Motor neuron (in vitro differentiated cells): ENCODE data around the gene PLS1. TPM values are rescaled to one million over a fixed set of nuclear protein-coding genes. Genes with fewer than 3 reads are reported as not detected.
"Not testable (repeated sequence)": the region's sequence is repeated elsewhere in the genome, so short reads cannot be mapped to it uniquely, and the experiment has no call there.

Source experiments
- ATAC-seq, 8 experiments: fragments of 200-7000 bp; cut with Tn5 transposase; replicated peaks in 6 of 8; 2 replicates each; pipeline ENCODE4 v1.8.0; 2021; ENCODE audit warnings: mild to moderate bottlenecking in 8 of 8, moderate library complexity in 8 of 8
- H3K27ac ChIP-seq, 2 donors: fragments of 250-450 bp; sonication (Bioruptor Pico); 2 replicates each; pipeline ENCODE4 v1.9.0; 2021; ENCODE audit warnings: antibody characterized with exemption in 2 of 2, mild to moderate bottlenecking in 2 of 2, moderate library complexity in 1 of 2
- H3K4me1 ChIP-seq, 2 donors: fragments of 250-450 bp; sonication (Bioruptor Pico); replicated peaks in 1 of 2; 2 replicates each; pipeline ENCODE4 v1.6.1; 2021; ENCODE audit warnings: antibody characterized with exemption in 2 of 2, mild to moderate bottlenecking in 2 of 2, moderate library complexity in 1 of 2
- H3K4me3 ChIP-seq, 5 donors: fragments of 250-450 bp; sonication (Bioruptor Pico); 2 replicates each; pipeline ENCODE4 v1.9.0; 2021; ENCODE audit warnings: antibody characterized with exemption in 5 of 5, mild to moderate bottlenecking in 5 of 5, moderate library complexity in 4 of 5
- WGBS, 10 experiments: fragments of 450-650 bp; shearing (Covaris generic); methylation state at CpG; one replicate each; pipeline ENCODE4 v1.0.0; 2022; 5-methylcytosine and 5-hydroxymethylcytosine counted together
- in situ Hi-C, 9 experiments: fragments of 400-800 bp; cut with MboI; loops; one replicate each; pipeline ENCODE4 v1.15.0; 2021; ENCODE audit warnings: low sequenced_read_pairs in 9 of 9, low pct_unique_long_range_greater_than_20kb in 2 of 9; ENCODE audit not compliant: unreplicated experiment in 9 of 9
- total RNA-seq, 8 experiments: library from RNA; unstranded; fragments of 300-600 nt; gene quantifications; 2 replicates each; pipeline versions ENCODE4 v1.2.3 to v1.2.4, GENCODE V29; 2022

PLS1 gene
- total RNA-seq, 8 experiments from 2014 or later: 1.6 to 54.7 (median 2.7) TPM

GRCh38 chr3:142577696-142578328, 18.4 kb upstream of the PLS1 start:
- Histone ChIP-seq H3K4me3 (peak overlapping the region; percentile 49 to 83 (median 70)), H3K4me1 (peaks cover 6 to 15% of the 10 kb centered on the region in 2 donors), H3K27ac (peak overlapping the region; percentile 67 to 83)
- ATAC-seq: peak in 1 of 8 experiments; percentile 3
- 0 to 15% (median 5%) methylated on average over 2 to 12 of the region's 12 CpGs for WGBS, 10 experiments
- in situ Hi-C loops: loop anchor here in 7 of 9 experiments (25.0 kb wide), 3 partner anchors 159 to 409 kb away; no protein-coding TSS in a partner anchor

GRCh38 chr3:142578329-142579223, 17.6 kb upstream of the PLS1 start, which contains the start of gene ATR:
Gene ATR (minus strand): TSS chr3:142578733. CDS start chr3:142578704, 29 bp downstream.
- Histone ChIP-seq H3K4me3 (peak within 1 kb of the TSS; percentile 49 to 83 (median 70)), H3K27ac (peak within 1 kb of the TSS; percentile 67 to 83), H3K4me1 (peaks cover 6 to 15% of the 10 kb centered on the region in 2 donors)
- peak; percentile 90 to 98 (median 96) for ATAC-seq
- in situ Hi-C loops: loop anchor here in 7 of 9 experiments (25.0 kb wide), 3 partner anchors 159 to 409 kb away; no protein-coding TSS in a partner anchor
- 0 to 1% (median 0%) methylated on average over 2 to 16 of the region's 65 CpGs; no CpG with 5 or more reads in 1 of the 10 experiments for WGBS, 10 experiments

DNA sequence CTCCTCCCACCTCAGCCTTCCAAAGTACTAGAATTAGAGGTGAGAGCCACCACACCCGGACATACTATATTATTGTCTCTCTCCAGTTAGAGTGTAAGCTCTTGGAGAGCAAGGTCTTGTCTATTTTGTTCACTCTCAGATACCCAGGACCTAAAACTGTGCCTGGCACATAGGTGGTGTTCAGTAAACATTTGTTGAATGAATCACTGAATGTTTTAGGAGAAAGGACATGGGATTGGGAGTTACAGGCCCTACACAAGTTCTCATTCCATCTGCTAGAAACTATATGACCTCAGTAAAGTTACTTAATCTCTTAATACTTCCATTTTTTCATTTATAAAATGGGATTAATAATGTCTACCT, 16.2 kb upstream of the PLS1 start:
- peaks cover 6 to 15% of the 10 kb centered on the region in 2 donors for H3K4me1 ChIP-seq
- WGBS, 10 experiments: 78 to 100% (median 86%) methylated on average over 1 of the region's 1 CpG; no CpG with 5 or more reads in 6 of the 10 experiments
- no peak overlapping the region for H3K27ac ChIP-seq
- no peak for ATAC-seq
- in situ Hi-C loops: loop anchor here in 7 of 9 experiments (25.0 kb wide), 3 partner anchors 157 to 407 kb away; no protein-coding TSS in a partner anchor
- H3K4me3 ChIP-seq: no peak overlapping the region

GRCh38 chr3:142581070-142581469, 15.1 kb upstream of the PLS1 start:
- H3K27ac ChIP-seq, ATAC-seq, H3K4me3 ChIP-seq: not testable (repeated sequence)
- WGBS, 10 experiments: 67 to 95% (median 83%) methylated on average over 2 to 11 of the region's 11 CpGs; no CpG with 5 or more reads in 1 of the 10 experiments
- H3K4me1 ChIP-seq: peaks cover 6 to 15% of the 10 kb centered on the region in 2 donors
- in situ Hi-C loops: loop anchor here in 7 of 9 experiments (25.0 kb wide), 3 partner anchors 156 to 406 kb away; no protein-coding TSS in a partner anchor

GRCh38 chr3:142586803-142587406, 9.3 kb upstream of the PLS1 start:
- no peaks in the 10 kb centered on the region for H3K4me1 ChIP-seq
- in situ Hi-C loops: loop anchor here in 7 of 9 experiments (25.0 kb wide), 3 partner anchors 150 to 400 kb away; no protein-coding TSS in a partner anchor
- H3K4me3 ChIP-seq: no peak overlapping the region
- 19 to 100% (median 47%) methylated on average over 1 to 2 of the region's 2 CpGs; no CpG with 5 or more reads in 1 of the 10 experiments for WGBS, 10 experiments
- H3K27ac ChIP-seq: no peak overlapping the region
- peak in 7 of 8 experiments; percentile 49 to 97 (median 88) for ATAC-seq

DNA sequence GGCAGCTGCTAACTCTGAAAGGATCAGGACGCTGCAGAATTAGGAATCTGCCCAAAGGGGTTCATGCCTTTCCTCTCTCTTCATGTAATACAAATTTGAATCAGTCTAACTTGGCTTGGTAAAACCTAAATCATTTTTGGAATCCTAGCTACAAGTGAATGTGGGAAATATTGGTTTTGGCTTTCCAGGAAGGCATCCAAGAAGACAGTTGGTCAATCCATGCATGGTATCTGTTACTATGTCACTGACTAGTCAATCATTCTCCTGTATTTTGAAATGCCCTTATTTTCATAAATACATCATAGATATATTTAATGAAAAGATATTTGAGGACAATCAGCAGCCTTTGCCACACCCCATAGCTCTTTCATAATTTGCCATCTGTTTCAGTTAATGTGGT, 7.5 kb upstream of the PLS1 start:
- Histone ChIP-seq H3K4me3 (no peak overlapping the region), H3K4me1 (no peaks in the 10 kb centered on the region), H3K27ac (no peak overlapping the region)
- WGBS, 10 experiments: 9 to 100% (median 67%) methylated on average over 1 of the region's 1 CpG; no CpG with 5 or more reads in 5 of the 10 experiments
- ATAC-seq: no peak
- in situ Hi-C loops: loop anchor here in 7 of 9 experiments (25.0 kb wide), 3 partner anchors 149 to 399 kb away; no protein-coding TSS in a partner anchor

DNA sequence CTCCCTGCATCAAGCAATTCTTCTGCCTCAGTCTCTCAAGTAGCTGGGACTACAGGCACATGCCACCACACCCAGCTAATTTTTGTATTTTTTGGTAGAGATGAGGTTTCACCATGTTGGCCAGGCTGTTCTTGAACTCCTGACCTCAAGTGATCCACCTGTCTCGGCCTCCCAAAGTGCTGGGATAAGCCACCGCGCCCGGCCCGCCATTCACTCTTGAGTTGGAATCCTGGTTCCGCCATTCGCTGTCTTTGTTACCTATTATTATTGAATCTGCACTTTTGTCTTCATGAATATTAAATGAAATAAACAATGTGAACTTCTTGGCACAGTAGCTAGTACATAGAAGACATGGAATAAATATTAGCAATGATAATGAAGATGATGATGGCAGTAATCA, 3.9 kb upstream of the PLS1 start:
- in situ Hi-C loops: loop anchor here (10.0 to 25.0 kb wide), 5 partner anchors 113 to 403 kb away; no protein-coding TSS in a partner anchor
- ATAC-seq, H3K4me1 ChIP-seq, H3K4me3 ChIP-seq, H3K27ac ChIP-seq: not testable (repeated sequence)
- 60 to 100% (median 95%) methylated on average over 1 to 7 of the region's 7 CpGs; no CpG with 5 or more reads in 2 of the 10 experiments for WGBS, 10 experiments

- 50 to 90% (median 83%) methylated on average over 1 of the region's 1 CpG; no CpG with 5 or more reads in 5 of the 10 experiments for WGBS, 10 experiments
- in situ Hi-C loops: loop anchor here (10.0 to 25.0 kb wide), 5 partner anchors 110 to 400 kb away; no protein-coding TSS in a partner anchor
- Histone ChIP-seq H3K4me3 (no peak overlapping the region), H3K4me1 (no peaks in the 10 kb centered on the region), H3K27ac (no peak overlapping the region)
- ATAC-seq: no peak
Measured at GRCh38 chr3:142595141-142595540, 1.1 kb upstream of the PLS1 start.

DNA sequence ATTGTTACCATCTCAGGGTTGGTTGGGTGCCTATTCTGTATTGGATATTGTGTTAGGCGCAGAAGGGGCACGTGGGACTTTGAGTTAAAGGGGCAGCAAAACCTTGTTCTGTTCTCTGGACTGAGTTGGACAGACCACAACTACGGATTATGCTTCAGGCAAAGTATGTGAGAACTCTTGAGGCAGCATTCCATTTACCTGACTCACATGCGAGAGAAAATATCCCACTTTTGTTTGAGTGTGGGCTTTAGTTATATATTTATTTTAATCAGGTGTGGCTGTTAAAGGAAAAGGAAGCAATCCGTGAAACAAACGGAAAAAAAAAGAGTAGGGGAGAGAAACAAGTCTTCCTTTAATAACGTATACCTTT, 627 bp upstream of the PLS1 start:
- H3K4me1 ChIP-seq: no peaks in the 10 kb centered on the region
- in situ Hi-C loops: loop anchor here (10.0 to 25.0 kb wide), 5 partner anchors 109 to 399 kb away; no protein-coding TSS in a partner anchor
- WGBS, 10 experiments: 0 to 36% (median 25%) methylated on average over 1 to 7 of the region's 7 CpGs
- H3K27ac ChIP-seq: no peak overlapping the region
- ATAC-seq: peak in 3 of 8 experiments; percentile 4 to 20 (median 7)
- H3K4me3 ChIP-seq: peak overlapping the region; percentile 59 to 94 (median 78)

DNA sequence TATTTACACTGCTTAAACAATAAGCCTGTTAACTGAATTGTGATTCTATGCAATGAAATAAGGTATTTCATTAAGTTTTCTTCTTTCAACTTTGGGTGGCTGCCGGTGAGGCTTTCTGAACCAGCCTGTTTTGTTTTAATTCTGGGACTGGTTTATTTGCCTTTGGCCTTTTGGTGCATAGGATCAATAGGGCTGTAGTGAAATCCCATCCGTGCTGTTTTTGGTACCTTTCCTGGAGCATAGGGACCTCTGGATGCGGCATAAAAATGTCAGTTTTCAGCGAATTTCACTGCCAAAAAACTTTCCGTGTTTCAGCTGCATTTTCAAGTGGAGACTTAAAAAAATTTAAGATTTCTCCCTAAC, 514 bp downstream of the PLS1 start:
- peak in 5 of 8 experiments; percentile 3 to 8 (median 3) for ATAC-seq
- Histone ChIP-seq H3K4me3 (peak overlapping the region; percentile 59 to 94 (median 78)), H3K4me1 (no peaks in the 10 kb centered on the region), H3K27ac (no peak overlapping the region)
- 0 to 10% (median 5%) methylated on average over 1 to 5 of the region's 5 CpGs for WGBS, 10 experiments
- in situ Hi-C loops: loop anchor here (10.0 to 25.0 kb wide), 5 partner anchors 108 to 398 kb away; no protein-coding TSS in a partner anchor

DNA sequence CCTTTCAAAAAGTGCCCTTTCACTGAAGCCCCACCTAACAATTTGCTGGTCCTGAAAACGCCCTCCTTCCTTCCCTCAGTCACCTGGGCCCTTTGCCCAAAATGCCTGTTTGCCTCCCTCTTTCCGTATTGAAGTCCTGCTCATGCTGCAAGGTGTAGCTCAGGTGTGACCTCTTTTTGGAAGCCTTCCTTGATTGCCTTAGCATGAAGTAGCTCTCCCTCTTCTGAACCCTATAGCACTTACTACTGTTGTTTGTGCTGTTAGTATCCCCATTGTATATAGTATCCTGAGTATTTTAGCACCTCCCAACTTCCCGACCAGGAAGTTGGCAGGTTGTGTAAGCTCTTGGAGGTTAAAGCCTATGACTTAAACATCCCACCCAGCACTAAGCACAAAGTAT, 1.7 kb downstream of the PLS1 start:
- in situ Hi-C loops: loop anchor here (10.0 to 25.0 kb wide), 5 partner anchors 107 to 397 kb away; no protein-coding TSS in a partner anchor

DNA sequence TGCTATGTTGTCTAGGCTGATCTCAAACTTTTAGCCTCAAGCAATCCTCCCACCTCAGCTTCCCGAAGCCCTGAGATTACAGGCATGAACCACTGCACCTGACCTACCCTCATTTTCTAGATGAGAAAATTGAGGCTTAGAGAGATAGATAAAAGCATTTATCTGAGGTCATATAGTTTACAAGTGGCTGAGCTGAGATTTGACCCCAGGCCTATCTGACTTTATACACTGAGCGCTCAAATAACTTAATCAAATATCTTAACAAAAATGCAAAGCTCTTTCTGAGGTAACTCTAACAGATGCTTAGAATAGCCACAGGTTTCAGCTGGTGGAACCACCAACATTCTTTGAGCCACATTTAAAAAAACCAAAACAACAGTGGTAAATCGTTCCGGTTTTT, 5.5 kb downstream of the PLS1 start:
- WGBS, 10 experiments: 40 to 100% (median 86%) methylated on average over 1 to 4 of the region's 4 CpGs; no CpG with 5 or more reads in 1 of the 10 experiments
- Histone ChIP-seq H3K4me3 (no peak overlapping the region), H3K4me1 (no peaks in the 10 kb centered on the region), H3K27ac (no peak overlapping the region)
- in situ Hi-C loops: no loop called here
- ATAC-seq: no peak

More for the DNA sequence above, 1.7 kb downstream of the PLS1 start:
- Histone ChIP-seq H3K27ac (no peak overlapping the region), H3K4me3 (no peak overlapping the region), H3K4me1 (no peaks in the 10 kb centered on the region)
- no peak for ATAC-seq
- 40 to 90% (median 68%) methylated on average over 1 to 3 of the region's 3 CpGs; no CpG with 5 or more reads in 2 of the 10 experiments for WGBS, 10 experiments
